OCI-LY1 (cell line): ENCODE measurements around the gene CTSD.

ENCODE experiments used
- EZH2 ChIP-seq: fragments of 200-600 bp; sonication (generic), shearing (Covaris generic); IDR thresholded peaks from 2 replicates; pipeline ENCODE4 v1.8.0; 2017; ENCODE audit warnings: borderline replicate concordance, mixed run types, mild to moderate bottlenecking, antibody characterized with exemption, low read length, moderate library complexity, mixed read lengths
- TF ChIP-seq, protein P1 (sequence below): fragments of 200-600 bp; sonication (generic), shearing (Covaris generic); IDR thresholded peaks from 2 replicates; pipeline ENCODE4 v1.5.1; 2017; ENCODE audit warnings: mild to moderate bottlenecking, antibody characterized with exemption, low read length, moderate library complexity, mixed read lengths

DNA sequence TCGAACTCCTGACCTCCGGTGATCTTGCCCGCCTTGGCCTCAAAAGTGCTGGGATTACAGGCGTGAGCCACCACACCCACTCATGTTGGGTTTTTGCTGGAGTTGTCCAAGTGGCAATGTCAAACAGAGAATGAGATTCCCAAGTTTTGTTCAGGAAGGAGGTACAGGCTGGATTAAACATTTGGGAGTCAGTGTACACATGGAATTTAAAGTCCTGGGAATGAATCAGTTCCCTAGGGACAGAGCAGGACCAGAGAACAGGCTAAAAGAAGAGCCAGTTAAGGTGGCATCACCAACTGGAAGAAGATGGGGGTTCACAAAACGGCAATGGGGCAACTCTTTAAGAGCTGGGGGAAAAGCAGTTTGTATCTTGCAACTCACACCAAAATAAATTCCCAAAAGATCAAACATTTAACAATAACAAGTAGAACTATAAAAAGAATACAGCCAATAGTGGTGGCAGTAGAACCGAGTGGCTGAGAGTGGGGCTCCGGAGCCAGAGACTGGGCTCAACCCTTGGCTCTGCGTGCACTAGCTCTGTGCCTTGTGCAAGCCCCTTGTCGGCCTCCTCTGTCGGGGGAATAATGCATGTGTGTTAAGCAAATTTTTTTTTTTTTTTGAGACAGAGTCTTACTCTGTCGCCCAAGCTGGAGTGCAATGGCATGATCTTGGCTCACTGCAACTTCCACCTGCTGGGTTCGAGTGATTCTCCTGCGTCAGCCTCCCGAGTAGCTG, 33.8 kb upstream of the CTSD start:
- TF ChIP-seq, protein P1, sequence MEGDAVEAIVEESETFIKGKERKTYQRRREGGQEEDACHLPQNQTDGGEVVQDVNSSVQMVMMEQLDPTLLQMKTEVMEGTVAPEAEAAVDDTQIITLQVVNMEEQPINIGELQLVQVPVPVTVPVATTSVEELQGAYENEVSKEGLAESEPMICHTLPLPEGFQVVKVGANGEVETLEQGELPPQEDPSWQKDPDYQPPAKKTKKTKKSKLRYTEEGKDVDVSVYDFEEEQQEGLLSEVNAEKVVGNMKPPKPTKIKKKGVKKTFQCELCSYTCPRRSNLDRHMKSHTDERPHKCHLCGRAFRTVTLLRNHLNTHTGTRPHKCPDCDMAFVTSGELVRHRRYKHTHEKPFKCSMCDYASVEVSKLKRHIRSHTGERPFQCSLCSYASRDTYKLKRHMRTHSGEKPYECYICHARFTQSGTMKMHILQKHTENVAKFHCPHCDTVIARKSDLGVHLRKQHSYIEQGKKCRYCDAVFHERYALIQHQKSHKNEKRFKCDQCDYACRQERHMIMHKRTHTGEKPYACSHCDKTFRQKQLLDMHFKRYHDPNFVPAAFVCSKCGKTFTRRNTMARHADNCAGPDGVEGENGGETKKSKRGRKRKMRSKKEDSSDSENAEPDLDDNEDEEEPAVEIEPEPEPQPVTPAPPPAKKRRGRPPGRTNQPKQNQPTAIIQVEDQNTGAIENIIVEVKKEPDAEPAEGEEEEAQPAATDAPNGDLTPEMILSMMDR: no peak
- TF ChIP-seq EZH2: no peak
